Measurements from ENCODE around the gene NAA60. TPM values are rescaled to one million over a fixed set of nuclear protein-coding genes. Genes with fewer than 3 reads are reported as not detected.

NAA60 gene
- total and polyA plus RNA-seq, 2 of the 13 experiments (the other 11 are each of a cell fraction or from before 2014, with no cell fraction given) = 14.7 to 32.0 TPM

- TF ChIP-seq THAP9 (CRISPR knock-in tag; IDR thresholded peaks at IDR 0.05; ENCODE audit: borderline replicate concordance) = peak; percentile 44; the same call in 1 of the 2 replicates
- TF ChIP-seq NFYB (CRISPR knock-in tag; IDR thresholded peaks at IDR 0.05) = no peak
- TF ChIP-seq, protein P1, sequence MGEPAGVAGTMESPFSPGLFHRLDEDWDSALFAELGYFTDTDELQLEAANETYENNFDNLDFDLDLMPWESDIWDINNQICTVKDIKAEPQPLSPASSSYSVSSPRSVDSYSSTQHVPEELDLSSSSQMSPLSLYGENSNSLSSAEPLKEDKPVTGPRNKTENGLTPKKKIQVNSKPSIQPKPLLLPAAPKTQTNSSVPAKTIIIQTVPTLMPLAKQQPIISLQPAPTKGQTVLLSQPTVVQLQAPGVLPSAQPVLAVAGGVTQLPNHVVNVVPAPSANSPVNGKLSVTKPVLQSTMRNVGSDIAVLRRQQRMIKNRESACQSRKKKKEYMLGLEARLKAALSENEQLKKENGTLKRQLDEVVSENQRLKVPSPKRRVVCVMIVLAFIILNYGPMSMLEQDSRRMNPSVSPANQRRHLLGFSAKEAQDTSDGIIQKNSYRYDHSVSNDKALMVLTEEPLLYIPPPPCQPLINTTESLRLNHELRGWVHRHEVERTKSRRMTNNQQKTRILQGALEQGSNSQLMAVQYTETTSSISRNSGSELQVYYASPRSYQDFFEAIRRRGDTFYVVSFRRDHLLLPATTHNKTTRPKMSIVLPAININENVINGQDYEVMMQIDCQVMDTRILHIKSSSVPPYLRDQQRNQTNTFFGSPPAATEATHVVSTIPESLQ (CRISPR knock-in tag; conservative IDR thresholded peaks at IDR 0.05) = no peak
- peak; percentile 41; the same call in 1 of the 2 replicates for TF ChIP-seq UBTF (CRISPR knock-in tag; IDR thresholded peaks at IDR 0.05)
- peak; percentile 40 for TF ChIP-seq ZNF687 (CRISPR knock-in tag; IDR thresholded peaks at IDR 0.05)
- no peak for TF ChIP-seq ZFP41 (CRISPR knock-in tag; IDR thresholded peaks at IDR 0.05; ENCODE audit: borderline replicate concordance)
- no peak for TF ChIP-seq TMF1 (CRISPR knock-in tag; IDR thresholded peaks at IDR 0.05; ENCODE audit: low read depth)
- TF ChIP-seq TARDBP (CRISPR knock-in tag; IDR thresholded peaks at IDR 0.05) = peak; percentile 36; the same call in 1 of the 2 replicates
- TF ChIP-seq, protein P2, sequence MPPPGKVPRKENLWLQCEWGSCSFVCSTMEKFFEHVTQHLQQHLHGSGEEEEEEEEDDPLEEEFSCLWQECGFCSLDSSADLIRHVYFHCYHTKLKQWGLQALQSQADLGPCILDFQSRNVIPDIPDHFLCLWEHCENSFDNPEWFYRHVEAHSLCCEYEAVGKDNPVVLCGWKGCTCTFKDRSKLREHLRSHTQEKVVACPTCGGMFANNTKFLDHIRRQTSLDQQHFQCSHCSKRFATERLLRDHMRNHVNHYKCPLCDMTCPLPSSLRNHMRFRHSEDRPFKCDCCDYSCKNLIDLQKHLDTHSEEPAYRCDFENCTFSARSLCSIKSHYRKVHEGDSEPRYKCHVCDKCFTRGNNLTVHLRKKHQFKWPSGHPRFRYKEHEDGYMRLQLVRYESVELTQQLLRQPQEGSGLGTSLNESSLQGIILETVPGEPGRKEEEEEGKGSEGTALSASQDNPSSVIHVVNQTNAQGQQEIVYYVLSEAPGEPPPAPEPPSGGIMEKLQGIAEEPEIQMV (CRISPR knock-in tag; IDR thresholded peaks at IDR 0.05; ENCODE audit: low read depth) = no peak
- TF ChIP-seq ZNF83 (CRISPR knock-in tag; IDR thresholded peaks at IDR 0.05; ENCODE audit: borderline replicate concordance) = no peak
- no peak for TF ChIP-seq ZNF781 (CRISPR knock-in tag; IDR thresholded peaks at IDR 0.05; ENCODE audit: borderline replicate concordance, not compliant biosample characterization)
- no peak for TF ChIP-seq ZKSCAN5 (CRISPR knock-in tag; IDR thresholded peaks at IDR 0.05)
- TF ChIP-seq ZNF350 (CRISPR knock-in tag; IDR thresholded peaks at IDR 0.05; ENCODE audit: borderline replicate concordance, low read depth) = peak; percentile 32; the same call in 1 of the 2 replicates
Observed at GRCh38 chr16:3490911-3491629, 47.6 kb downstream of the NAA60 start (continued).
